ENCODE data around the gene CSH1. TPM values are rescaled to one million over a fixed set of nuclear protein-coding genes. Genes with fewer than 3 reads are reported as not detected.
A peak's percentile ranks its signal among the peaks of the same experiment; 100 is the strongest.

The CSH1 gene
- total RNA-seq, 1 donor from 2014 or later: not detected

GRCh38 chr17:63930951-63931575 is 34.7 kb upstream of the CSH1 start:
- DNase-seq (ENCODE audit: low spot score): peak; percentile 30
- Histone ChIP-seq H3K79me2 (ENCODE audit: low read depth) (no peaks in the 10 kb centered on the region), H3K4me3 (no peak overlapping the region), H3K4me1 (no peaks in the 10 kb centered on the region), H3K27ac (no peak overlapping the region), H4K20me1 (ENCODE audit: low read depth) (no peaks in the 10 kb centered on the region), H3F3A (ENCODE audit: low read depth) (peaks cover 5% of the 10 kb centered on the region), H3K9ac (no peak overlapping the region), H3K27me3 (no peaks in the 10 kb centered on the region), H3K4me2 (no peak overlapping the region), H2AFZ (replicated peaks) (peak overlapping the region; percentile 57), H3K9me3 (ENCODE audit: low read depth) (no peaks in the 10 kb centered on the region), H3K36me3 (no peaks in the 10 kb centered on the region)
- H3K4me3 Mint-ChIP-seq: no peak overlapping the region
- H3K9me3 Mint-ChIP-seq: no peaks in the 10 kb centered on the region
- no peaks in the 10 kb centered on the region for H3K36me3 Mint-ChIP-seq
- peaks cover 6% of the 10 kb centered on the region for H3K4me1 Mint-ChIP-seq
- peaks cover 5% of the 10 kb centered on the region for H3K27me3 Mint-ChIP-seq (ENCODE audit: insufficient read depth, low read depth)
- peak overlapping the region; percentile 50 for H3K27ac Mint-ChIP-seq
- no peak for TF ChIP-seq EZH2 (IDR thresholded peaks at IDR 0.05)
- no peak for TF ChIP-seq CTCF (IDR thresholded peaks at IDR 0.05)
- no peak for TF ChIP-seq EZH2phosphoT487 (IDR thresholded peaks at IDR 0.05)

GRCh38 chr17:63929860-63930766 is 33.7 kb upstream of the CSH1 start:
- no peak overlapping the region for H3K27ac Mint-ChIP-seq
- H3K4me3 Mint-ChIP-seq: no peak overlapping the region
- H3K9me3 Mint-ChIP-seq: no peaks in the 10 kb centered on the region

GRCh38 chr17:63928966-63929695 is 32.8 kb upstream of the CSH1 start:
- H3K9me3 Mint-ChIP-seq: no peaks in the 10 kb centered on the region
- Histone ChIP-seq H4K20me1 (ENCODE audit: low read depth) (no peaks in the 10 kb centered on the region), H3K4me2 (no peak overlapping the region), H3K36me3 (no peaks in the 10 kb centered on the region), H3F3A (ENCODE audit: low read depth) (peaks cover 5% of the 10 kb centered on the region), H3K9me3 (ENCODE audit: low read depth) (no peaks in the 10 kb centered on the region), H3K4me3 (no peak overlapping the region), H3K27ac (no peak overlapping the region), H3K79me2 (ENCODE audit: low read depth) (no peaks in the 10 kb centered on the region), H2AFZ (replicated peaks) (no peak overlapping the region), H3K27me3 (no peaks in the 10 kb centered on the region), H3K9ac (no peak overlapping the region), H3K4me1 (no peaks in the 10 kb centered on the region)
- no peak overlapping the region for H3K4me3 Mint-ChIP-seq
- peaks cover 6% of the 10 kb centered on the region for H3K4me1 Mint-ChIP-seq
- H3K27ac Mint-ChIP-seq: no peak overlapping the region
- TF ChIP-seq EZH2 (IDR thresholded peaks at IDR 0.05) (no peak), CTCF (IDR thresholded peaks at IDR 0.05) (no peak), EZH2phosphoT487 (IDR thresholded peaks at IDR 0.05) (no peak)
- peaks cover 8% of the 10 kb centered on the region for H3K27me3 Mint-ChIP-seq (ENCODE audit: insufficient read depth, low read depth)
- no peaks in the 10 kb centered on the region for H3K36me3 Mint-ChIP-seq
- no peak for DNase-seq (ENCODE audit: low spot score)

More at GRCh38 chr17:63929860-63930766, 33.7 kb upstream of the CSH1 start:
- Mint-ChIP-seq H3K27me3 (ENCODE audit: insufficient read depth, low read depth) (peaks cover 5% of the 10 kb centered on the region), H3K4me1 (peaks cover 6% of the 10 kb centered on the region), H3K36me3 (no peaks in the 10 kb centered on the region)
- H3K27ac ChIP-seq: no peak overlapping the region
- DNase-seq (ENCODE audit: low spot score): no peak
- H3K79me2 ChIP-seq (ENCODE audit: low read depth): no peaks in the 10 kb centered on the region
- H4K20me1 ChIP-seq (ENCODE audit: low read depth): no peaks in the 10 kb centered on the region
- TF ChIP-seq EZH2 (IDR thresholded peaks at IDR 0.05) (no peak), CTCF (IDR thresholded peaks at IDR 0.05) (no peak), EZH2phosphoT487 (IDR thresholded peaks at IDR 0.05) (no peak)
- H3K4me2 ChIP-seq: no peak overlapping the region
- no peaks in the 10 kb centered on the region for H3K36me3 ChIP-seq
- no peaks in the 10 kb centered on the region for H3K9me3 ChIP-seq (ENCODE audit: low read depth)
- H3K27me3 ChIP-seq: no peaks in the 10 kb centered on the region
- H2AFZ ChIP-seq (replicated peaks): peak overlapping the region; percentile 57
- H3K4me1 ChIP-seq: no peaks in the 10 kb centered on the region
- H3K4me3 ChIP-seq: no peak overlapping the region
- H3K9ac ChIP-seq: no peak overlapping the region
- H3F3A ChIP-seq (ENCODE audit: low read depth): peaks cover 5% of the 10 kb centered on the region

Measured in neural progenitor cell (in vitro differentiated cells).